WERI-Rb-1 (cell line): ENCODE measurements around the gene CHCHD6.

ENCODE experiments used
- DNase-seq: peaks from one replicate; pipeline ENCODE4 v3.0.0-alpha.2; 2020
- H3K27ac ChIP-seq: fragments of 250-450 bp; sonication (Bioruptor Pico); 2 replicates; pipeline ENCODE4 v1.5.1; 2020; ENCODE audit warnings: mild to moderate bottlenecking, moderate library complexity
- H3K27me3 ChIP-seq: fragments of 250-450 bp; sonication (Bioruptor Pico); 2 replicates; pipeline ENCODE4 v1.5.1; 2021; ENCODE audit warnings: mild to moderate bottlenecking, low read depth, moderate library complexity; ENCODE audit not compliant: insufficient read depth, severe bottlenecking
- H3K36me3 ChIP-seq: fragments of 250-450 bp; sonication (Bioruptor Pico); 2 replicates; pipeline ENCODE4 v1.5.1; 2020; ENCODE audit warnings: mild to moderate bottlenecking, moderate library complexity
- H3K4me3 ChIP-seq: 2 replicates; pipeline ENCODE4 v1.5.1; 2011; ENCODE audit warnings: low read depth, mild to moderate bottlenecking, control low read depth, low read length
- H3K9me3 ChIP-seq: fragments of 250-450 bp; sonication (Bioruptor Pico); 2 replicates; pipeline ENCODE4 v1.5.1; 2021; ENCODE audit warnings: mild to moderate bottlenecking, moderate library complexity; ENCODE audit not compliant: severe bottlenecking
- CTCF ChIP-seq: IDR thresholded peaks from 2 replicates; pipeline ENCODE4 v1.5.1; 2011; ENCODE audit warnings: low read depth, mild to moderate bottlenecking, control low read depth, inconsistent platforms, low read length

The CHCHD6 gene

GRCh38 chr3:126970101-126970500 is 266.1 kb downstream of the CHCHD6 start:
- Histone ChIP-seq H3K27me3 (no peaks in the 10 kb centered on the region), H3K36me3 (no peaks in the 10 kb centered on the region), H3K9me3 (peaks cover 9% of the 10 kb centered on the region), H3K4me3 (no peak overlapping the region), H3K27ac (no peak overlapping the region)
- no peak for DNase-seq
- no peak for TF ChIP-seq CTCF

GRCh38 chr3:126970921-126971320 is 266.9 kb downstream of the CHCHD6 start:
- Histone ChIP-seq H3K27me3 (no peaks in the 10 kb centered on the region), H3K4me3 (no peak overlapping the region), H3K36me3 (no peaks in the 10 kb centered on the region), H3K9me3 (peaks cover 12% of the 10 kb centered on the region), H3K27ac (no peak overlapping the region)
- no peak for TF ChIP-seq CTCF
- no peak for DNase-seq

- Histone ChIP-seq H3K36me3 (no peaks in the 10 kb centered on the region), H3K4me3 (no peak overlapping the region), H3K9me3 (peaks cover 12% of the 10 kb centered on the region), H3K27ac (no peak overlapping the region), H3K27me3 (no peaks in the 10 kb centered on the region)
- no peak for TF ChIP-seq CTCF
- DNase-seq, result no peak
These were observed 267.9 kb downstream of the CHCHD6 start for GRCh38 chr3:126971891-126972351.

- peaks cover 12% of the 10 kb centered on the region for H3K9me3 ChIP-seq
- no peaks in the 10 kb centered on the region for H3K36me3 ChIP-seq
- H3K4me3 ChIP-seq, result no peak overlapping the region
- peak; percentile 43; the same call in 1 of the 2 replicates for TF ChIP-seq CTCF
- no peak overlapping the region for H3K27ac ChIP-seq
- no peaks in the 10 kb centered on the region for H3K27me3 ChIP-seq
- DNase-seq, result no peak
These were observed 268.8 kb downstream of the CHCHD6 start for GRCh38 chr3:126972866-126973265.

- Histone ChIP-seq H3K36me3 (no peaks in the 10 kb centered on the region), H3K9me3 (peaks cover 12% of the 10 kb centered on the region), H3K27ac (no peak overlapping the region), H3K27me3 (no peaks in the 10 kb centered on the region), H3K4me3 (no peak overlapping the region)
- no peak for TF ChIP-seq CTCF
- no peak for DNase-seq
These were observed 269.8 kb downstream of the CHCHD6 start for GRCh38 chr3:126973814-126974213.

GRCh38 chr3:126974756-126975155 is 270.7 kb downstream of the CHCHD6 start:
- Histone ChIP-seq H3K27ac (no peak overlapping the region), H3K4me3 (no peak overlapping the region), H3K36me3 (no peaks in the 10 kb centered on the region), H3K9me3 (peaks cover 12% of the 10 kb centered on the region), H3K27me3 (no peaks in the 10 kb centered on the region)
- TF ChIP-seq CTCF, result no peak
- DNase-seq, result no peak
